Fibroblast of the conjunctiva (primary cell): ENCODE measurements around the gene MRM3.
A peak's percentile ranks its signal among the peaks of the same experiment; 100 is the strongest.
"Not testable (repeated sequence)": the region's sequence is repeated elsewhere in the genome, so short reads cannot be mapped to it uniquely, and the experiment has no call there.

Experiments
- DNase-seq: peaks from one replicate; pipeline ENCODE4 v3.0.0-alpha.2; 2010; ENCODE audit warnings: low read depth

MRM3 gene

DNA sequence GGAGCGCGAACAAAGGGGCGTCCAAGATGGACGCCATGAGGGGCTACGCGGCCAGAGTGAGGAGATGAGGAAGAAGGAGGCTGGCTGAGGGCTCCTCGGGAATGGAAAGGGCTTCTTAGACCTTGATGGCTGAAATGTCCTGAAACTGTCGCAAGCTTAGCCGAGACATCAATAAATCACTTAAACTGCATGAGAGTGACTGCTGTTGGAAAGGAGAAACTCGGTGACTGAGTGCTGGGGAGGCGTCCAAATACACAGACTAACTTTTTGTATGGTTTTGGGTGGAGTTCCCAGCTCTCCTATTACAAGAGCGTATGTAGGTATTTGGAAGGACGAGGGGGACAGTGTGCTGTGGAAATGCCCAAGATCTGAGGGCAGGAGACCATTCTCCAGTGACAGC lies 28.7 kb upstream of the MRM3 start:
- no peak for DNase-seq

DNA sequence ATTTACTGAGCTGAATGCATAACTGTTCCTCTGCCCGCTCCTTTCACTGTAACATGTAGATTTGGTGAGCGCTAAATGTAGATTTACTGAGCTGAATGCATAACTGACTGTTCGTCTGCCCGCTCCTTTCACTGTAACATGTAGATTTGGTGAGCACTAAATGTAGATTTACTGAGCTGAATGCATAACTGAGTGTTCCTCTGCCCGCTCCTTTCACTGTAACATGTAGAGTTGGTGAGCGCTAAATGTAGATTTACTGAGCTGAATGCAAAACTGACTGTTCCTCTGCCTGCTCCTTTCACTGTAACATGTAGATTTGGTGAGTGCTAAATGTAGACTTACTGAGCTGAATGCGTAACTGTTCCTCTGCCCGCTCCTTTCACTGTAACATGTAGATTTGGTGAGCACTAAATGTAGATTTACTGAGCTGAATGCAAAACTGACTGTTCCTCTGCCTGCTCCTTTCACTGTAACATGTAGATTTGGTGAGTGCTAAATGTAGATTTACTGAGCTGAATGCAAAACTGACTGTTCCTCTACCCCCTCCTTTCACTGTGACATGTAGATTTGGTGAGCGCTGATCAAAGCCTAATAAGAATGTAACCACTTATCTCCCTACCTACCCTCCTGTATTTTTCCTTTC lies 26.7 kb upstream of the MRM3 start:
- not testable (repeated sequence) for DNase-seq

DNA sequence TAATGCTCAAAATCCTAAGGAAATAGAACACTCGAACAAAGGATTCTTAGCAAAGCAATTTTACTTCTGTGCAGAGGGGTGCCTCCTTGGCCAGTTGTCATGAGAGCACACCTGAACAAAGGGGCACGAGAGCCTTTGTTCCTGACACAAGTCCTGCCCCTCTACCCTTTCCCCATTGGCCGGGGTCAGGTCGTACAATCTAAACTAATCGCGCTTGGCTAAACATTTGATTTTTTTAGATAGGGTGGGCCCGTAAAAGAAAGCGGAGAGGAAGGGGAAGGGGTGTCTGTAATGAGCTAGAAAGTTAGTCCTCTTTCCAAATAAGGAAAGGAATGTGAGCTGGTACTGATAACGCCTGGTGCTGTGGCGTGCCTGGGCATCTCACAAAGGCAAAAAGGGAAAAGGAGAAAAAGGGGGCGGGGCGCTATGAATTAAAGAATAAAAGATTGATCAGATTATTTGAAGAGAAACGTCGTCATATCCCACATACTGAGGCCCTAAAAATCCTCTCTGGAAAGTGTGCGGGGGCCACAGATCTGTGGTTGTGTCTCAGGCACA lies 26.1 kb upstream of the MRM3 start:
- DNase-seq, result not testable (repeated sequence)

DNA sequence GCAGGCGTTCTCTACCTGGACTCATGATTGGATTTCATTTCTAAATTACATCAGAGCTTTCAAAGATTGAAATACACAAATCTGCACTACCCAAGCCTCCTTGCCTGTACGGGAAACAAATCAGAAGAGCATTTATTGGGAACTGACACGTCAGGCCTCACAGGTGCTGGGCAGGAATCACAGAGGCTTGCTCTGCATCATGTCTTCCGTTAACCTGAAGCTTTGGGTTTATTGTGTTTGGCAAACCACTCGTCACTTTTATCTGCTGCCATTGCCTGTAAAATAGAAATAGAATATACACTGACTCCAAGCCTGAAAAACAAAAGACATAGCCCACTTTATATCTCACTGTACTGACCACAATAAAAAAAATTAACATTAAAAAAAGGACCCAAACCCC lies 22.2 kb upstream of the MRM3 start:
- no peak for DNase-seq

DNA sequence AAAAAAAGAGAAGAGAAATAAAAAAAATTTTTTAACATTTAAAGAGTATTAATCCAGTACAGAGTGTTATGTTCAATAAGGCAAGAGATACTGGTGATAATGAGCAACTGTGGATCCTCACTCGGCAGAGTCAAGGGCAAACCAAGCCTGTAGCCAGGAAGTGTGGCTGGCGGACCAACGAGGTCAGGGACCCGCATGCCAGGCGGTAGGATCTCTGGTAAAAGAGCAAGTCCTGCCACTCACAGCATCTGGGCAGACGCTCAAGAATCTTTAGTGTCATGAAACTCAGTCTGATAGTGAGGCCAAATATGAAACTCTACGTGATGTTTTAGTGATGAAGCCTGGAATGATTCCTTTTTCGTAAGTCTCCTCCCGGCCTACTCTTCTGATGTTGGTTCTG lies 21.8 kb upstream of the MRM3 start:
- DNase-seq, result no peak

DNA sequence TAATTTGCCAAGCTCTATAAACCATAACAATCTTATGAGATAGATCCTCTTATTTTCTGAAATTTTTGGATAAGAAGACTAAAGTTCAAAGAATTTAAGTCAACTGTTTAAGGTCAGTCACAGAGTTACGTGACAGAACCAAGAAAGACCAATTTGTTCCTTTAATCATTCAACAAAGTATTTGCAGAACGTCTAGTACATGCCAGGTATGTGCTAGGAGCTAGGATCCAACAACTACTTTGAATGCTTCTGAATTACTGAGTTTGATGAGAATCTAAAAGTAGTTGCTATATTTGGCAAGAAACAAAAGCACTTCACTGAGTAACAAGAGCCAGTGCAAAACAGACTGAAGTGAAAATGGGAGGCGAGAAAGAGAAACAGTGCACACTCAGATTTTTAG lies 15.1 kb upstream of the MRM3 start:
- no peak for DNase-seq

DNA sequence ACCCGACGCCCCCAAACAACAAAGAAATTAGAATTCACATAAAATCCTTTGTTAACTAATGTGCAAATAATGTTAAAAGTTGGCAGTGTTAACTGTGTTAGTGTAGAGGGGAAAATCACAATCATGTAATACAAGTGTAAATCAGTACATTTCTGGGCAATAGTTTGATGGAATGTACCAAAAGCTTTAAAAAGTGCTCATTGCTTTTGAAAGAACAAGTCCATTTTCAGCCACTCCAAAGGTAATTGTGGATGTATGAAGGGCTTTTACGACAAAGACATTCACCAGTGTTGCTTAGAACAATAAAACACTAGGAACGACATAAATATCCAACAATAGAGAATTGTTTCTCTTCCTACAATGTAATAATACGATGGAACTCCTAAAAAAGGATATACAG lies 9.1 kb upstream of the MRM3 start:
- DNase-seq, result no peak

DNA sequence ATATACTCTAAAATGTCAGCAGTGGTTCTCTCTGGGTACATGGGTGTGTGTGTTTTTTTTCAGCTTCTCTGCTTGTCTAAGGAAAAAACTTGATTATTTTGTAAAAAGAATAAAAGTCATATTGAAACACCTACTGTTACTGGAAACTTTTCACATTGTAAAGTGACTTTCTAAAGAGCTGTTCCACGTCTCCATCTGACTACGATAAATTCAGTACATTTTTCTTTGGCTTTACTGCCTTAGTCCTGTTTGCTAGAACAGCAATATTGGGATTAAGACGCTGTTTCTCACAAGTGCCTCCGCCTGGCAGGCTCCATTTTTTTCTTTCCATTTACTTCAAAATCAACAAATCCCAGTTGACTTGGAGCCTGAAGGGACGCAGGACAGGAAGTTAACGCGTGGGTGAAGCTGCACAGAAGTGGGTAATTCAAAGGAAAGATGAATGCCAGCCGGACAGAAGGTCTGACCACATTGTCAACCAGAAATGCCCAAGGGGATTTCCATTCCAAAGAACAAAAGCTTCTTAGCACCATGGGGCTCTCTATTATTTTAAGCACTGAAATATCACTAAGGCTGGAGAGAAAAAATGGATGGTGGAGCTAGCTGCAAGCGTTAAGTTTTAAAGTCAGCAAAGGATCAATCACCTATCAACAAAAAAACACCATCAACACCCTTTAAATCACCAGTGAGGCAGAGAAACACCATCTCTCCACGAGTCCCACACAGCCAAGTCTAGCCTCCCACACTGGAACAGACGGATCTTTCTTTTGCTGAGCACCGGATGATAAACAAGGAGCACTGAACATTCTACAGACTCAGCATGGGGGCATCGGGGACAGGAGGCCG lies 8.5 kb upstream of the MRM3 start:
- DNase-seq, result no peak

DNA sequence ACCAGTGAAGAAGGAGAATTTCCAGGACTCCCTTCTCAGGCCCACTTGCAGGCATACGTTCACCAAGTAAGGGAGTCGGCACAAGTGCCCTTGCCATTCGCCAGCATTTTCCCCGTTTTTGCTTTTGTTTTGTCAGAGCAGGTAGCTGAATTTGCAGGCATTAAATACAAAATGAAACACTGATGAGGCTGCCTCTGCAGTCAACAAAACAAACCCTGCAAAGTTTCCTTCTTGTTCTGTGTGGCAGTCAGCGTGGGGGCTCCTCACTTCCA lies 7.9 kb upstream of the MRM3 start:
- no peak for DNase-seq

DNA sequence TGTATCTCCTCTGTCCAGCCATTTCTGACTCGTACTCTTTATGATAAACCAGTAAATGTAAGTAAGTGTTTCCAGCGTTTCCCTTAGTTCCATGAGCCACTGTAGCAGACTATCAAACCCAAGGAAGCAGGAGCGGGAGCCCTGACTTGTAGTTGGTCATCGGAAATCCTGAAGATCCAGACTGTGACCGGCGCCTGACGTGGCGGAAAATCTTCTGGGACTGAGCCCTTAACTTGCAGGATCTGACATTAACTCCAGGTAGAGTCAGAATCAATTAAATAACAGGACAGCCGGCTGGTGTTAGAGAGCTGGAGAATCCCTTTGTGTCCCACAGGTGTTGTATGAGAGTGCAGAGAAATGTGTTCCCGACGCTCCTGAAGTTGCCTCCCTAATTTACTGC lies 4.1 kb upstream of the MRM3 start:
- DNase-seq, result no peak

DNA sequence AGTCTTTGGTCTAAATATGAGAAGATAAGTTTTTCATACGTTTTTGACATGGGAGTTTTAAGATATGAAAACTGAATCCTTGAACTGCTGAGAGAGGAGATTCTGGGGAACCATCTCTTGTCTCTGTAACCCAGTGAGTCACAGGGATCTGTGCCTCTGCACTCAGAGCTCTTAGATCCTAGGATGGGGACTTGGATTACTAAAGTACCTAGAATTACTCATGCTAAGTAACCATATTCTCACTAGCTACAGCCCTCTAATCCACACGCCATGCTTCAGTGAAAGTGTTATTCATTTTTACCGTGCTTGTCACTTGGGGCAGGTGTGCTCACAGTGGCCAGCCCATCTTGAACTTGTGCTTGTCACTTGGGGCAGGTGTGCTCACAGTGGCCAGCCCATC lies 2.0 kb downstream of the MRM3 start:
- no peak for DNase-seq

DNA sequence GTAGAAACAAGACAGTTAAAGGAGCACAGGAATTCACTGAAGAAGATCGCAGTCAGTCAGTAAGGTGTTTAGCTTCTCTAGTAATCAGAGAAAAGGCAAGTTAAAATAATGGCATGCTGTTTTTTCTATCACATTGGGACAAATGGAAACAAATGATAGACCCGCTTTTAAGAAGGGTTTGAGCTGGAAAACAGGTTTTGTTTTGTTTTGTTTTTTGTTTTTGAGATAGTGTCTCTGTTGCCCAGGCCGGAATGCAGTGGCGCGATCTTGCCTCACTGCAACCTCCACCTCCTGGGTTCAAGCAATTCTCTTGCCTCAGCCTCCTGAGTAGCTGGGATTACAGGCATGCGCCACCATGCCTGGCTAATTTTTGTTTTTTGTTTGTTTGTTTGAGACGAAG lies 3.7 kb downstream of the MRM3 start:
- DNase-seq, result not testable (repeated sequence)

DNA sequence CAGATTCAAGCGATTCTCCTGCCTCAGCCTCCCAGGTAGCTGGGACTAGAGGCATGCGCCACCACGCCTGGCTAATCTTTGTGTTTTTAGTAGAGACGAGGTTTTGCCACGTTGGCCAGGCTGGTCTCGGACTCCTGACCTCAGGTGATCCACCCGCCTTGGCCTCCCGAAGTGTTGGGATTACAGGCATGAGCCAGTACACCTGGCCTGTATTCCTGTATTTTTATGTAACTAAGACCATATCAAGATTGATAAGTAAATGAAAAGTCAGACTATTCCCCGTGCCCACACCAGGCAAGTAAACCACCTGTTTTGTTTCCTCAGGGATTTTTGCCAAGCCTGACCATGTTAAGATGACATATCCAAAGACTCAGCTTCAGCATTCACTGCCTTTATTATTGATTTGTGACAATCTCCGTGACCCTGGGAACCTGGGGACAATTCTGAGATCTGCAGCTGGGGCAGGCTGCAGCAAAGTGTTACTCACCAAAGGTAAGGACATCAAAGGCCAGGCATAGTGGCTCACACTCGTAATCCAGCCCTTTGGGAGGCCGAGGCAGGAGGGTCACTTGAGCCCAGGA lies 5.6 kb downstream of the MRM3 start:
- no peak for DNase-seq

DNA sequence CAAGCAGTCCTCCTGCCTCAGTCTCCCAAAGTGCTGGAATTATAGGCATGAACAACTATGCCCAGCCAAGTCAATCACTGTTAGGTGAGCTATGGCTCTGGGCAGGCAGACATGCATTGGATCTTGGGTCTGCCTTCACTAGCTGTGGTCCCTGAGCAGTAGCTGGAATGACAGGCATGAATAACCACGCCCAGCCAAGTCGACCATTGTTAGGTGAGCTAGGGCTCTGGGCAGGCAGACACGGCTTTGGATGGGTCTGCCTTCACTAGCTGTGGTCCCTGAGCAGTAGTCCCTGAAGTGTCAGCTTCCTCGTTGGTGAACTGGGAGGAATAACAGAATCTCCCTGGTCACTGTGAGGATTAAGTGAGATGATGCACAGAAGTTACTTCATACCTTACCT lies 6.4 kb downstream of the MRM3 start:
- DNase-seq, result no peak

DNA sequence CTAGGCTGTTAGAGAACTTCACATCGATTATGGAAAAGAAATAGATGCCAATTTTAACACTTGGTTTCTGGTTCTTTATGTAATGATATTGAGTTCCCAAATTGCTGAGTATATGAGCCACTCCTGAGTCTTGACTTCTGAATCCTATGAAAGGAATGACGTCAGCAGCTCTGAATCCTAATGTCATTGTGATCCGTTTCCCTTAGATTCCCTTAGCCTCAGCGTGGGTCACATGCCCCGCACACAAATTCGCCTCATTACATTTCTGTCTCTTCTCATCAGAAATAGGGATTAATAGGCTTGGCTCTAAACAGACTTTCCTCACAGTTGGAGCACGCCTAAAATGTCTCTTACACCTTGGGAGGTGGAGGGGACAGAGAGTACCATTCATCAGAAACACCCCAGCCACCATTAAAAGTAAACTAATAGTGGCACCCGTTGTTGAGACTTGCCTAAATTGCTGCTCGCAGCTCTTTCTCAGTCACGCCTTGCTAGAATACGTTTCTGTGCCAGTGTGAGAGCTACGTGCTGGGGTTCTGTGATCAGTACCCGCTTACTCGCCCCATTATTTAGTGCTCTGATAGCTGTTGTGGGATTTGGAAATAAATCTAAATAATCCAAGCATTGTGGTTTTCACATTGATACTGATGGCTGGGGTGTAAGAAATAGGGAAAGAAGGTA lies 7.1 kb downstream of the MRM3 start:
- DNase-seq, result no peak

DNA sequence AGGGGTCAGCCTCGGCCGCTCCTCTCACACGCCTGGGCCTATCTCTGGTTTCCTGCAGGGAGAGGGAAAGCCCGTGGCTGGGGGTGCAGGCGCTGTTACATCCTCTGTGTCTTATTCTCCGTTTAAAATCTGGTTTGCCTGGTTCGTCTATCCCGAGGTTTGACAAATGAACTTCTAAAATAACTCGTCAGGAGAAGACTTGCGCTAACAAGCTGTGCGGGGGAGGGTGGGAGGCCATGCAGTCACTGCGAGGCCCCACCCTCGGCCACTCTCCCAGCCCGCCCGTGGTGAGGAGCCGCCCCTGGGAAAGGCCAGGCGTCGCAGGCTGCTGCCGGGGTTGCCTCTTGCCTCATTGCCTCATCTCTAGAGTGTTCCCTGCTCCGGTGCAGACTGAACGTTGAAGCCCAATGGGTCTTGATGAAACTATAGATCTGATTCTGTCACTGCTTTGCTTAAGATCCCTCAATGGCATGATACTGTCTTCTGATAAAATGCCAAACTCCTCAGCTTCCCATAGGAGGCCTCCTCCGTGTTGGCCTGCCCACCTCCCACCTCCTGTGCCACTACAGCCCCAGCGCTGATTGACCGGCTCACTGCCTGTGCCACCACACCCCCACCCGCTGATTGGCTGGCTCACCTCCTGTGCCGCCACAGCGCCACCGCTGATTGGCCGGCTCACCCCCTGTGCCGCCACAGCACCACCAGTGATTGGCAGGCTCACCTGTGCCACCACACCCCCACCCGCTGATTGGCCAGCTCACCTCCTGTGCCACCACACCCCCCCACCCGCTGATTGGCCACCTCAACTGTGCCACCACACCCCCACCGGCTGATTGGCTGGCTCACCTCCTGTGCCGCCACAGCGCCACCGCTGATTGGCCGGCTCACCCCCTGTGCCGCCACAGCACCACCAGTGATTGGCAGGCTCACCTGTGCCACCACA lies 8.0 kb downstream of the MRM3 start:
- DNase-seq, result peak; percentile 43

DNA sequence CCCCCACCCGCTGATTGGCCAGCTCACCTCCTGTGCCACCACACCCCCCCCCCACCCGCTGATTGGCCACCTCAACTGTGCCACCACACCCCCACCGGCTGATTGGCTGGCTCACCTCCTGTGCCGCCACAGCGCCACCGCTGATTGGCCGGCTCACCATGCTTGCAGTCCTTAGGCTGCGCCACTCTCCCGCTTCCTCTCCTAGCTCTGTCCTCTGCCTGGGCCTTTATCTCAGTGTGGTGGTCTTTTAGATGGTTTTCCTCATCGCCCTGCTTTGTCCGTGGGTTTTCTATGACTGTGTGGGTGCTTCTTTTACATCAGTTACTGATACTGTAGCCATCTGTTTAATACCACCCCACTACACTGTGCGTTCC lies 8.7 kb downstream of the MRM3 start:
- not testable (repeated sequence) for DNase-seq

DNA sequence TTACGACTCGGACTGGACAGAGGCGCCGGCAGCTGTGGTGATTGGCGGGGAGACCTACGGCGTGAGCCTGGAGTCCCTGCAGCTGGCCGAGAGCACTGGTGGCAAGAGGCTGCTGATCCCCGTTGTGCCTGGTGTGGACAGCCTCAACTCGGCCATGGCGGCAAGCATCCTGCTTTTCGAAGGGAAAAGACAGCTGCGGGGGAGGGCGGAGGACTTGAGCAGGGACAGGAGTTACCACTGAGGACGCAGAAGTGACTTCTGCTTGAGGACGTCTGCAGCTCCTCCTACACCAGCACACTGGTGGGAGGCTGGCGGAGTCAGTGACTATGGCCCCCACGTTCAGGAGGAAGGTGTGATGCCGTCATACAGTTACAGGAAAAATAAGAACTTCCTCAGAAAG lies 9.7 kb downstream of the MRM3 start:
- no peak for DNase-seq

DNA sequence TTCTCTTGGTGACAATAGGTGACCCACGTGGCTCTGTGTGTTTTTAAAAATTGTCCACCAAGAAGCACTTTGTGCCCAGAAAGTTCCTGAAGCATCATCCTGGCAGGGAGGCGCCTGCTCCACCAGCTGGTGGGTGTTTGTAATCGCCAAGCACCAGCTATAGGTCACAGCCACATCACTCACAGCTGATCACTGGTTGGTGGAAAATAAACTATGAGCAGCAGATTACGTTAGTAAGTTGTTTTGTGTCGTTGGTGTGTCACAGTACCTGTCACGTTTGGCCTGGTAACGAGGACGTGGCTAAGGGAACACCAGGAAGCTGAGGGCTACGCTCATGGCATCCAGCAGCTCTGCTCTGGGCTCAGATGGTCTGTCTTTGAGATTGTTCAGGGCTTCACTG lies 10.1 kb downstream of the MRM3 start:
- DNase-seq, result no peak

DNA sequence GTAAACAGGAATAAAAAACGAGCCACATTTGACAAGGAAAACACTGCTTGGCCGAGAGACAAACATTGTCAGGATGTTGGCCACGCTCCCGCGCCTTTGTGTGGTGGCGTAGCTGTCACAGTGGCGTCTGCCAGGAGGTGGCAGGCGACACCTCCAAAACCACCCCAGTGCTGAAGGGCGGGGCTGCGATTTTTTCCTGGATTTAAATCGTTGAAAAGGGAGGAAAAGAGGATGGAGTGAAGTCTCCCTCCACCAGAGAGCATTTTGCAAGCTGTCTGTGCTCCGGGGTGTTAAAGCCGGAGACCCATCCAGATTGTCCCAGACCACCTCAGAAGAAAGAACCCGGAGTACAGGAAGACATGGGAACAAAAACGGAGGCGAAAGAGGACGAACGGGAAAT lies 12.7 kb downstream of the MRM3 start:
- DNase-seq, result peak; percentile 72

DNA sequence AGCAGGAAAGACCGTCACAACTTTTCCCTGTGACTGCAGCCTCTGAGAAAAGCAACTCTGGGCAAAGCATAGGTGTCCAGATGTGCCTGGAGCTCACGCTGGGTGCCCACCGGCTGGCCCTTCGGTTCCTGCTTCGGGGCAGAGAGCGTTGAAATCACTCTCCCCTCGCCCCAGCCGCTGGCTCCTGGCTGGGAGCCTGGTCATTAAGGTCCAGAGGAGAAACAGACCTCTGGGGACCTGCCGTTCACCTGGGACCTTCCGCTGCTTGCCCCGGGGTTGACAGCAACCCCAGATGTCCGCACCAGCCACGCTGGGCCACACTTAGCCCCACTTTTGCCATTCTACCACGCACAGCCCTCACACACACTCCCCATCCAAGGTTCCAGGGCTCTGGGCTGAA lies 13.1 kb downstream of the MRM3 start:
- DNase-seq, result no peak

DNA sequence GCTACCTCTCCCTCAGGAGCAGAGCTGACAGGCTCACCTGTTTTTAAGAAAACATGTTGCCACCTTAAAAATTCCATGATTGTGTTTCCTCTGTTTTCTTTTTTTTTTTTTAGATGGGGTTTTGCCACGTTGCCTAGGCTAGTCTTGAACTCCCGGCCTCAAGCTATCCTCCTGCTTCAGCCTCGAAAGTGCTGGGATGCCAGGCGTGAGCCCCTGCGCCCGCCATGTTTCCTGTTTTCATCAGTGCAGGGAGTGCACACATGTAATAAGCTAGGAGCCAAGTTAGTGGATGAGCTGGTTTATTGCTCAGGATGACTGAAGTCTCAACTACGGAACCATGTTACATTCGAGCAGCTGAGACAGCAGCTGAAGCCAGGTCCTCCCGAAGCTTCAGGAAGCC lies 13.6 kb downstream of the MRM3 start:
- DNase-seq, result no peak
